D721Med (cell line): ENCODE measurements around the gene CHRNB1.

Source experiments
- DNase-seq: peaks from one replicate; pipeline ENCODE4 v3.0.0; 2011; ENCODE audit warnings: low spot score; ENCODE audit not compliant: insufficient read length
- FAIRE-seq: peaks from 2 replicates; lab custom pipeline; 2011; peaks lifted over from hg19 to GRCh38; lab: Jason Lieb, UNC
- TF ChIP-seq, protein P1 (sequence below): IDR thresholded peaks from 2 replicates; pipeline ENCODE4 v1.5.1; 2012; ENCODE audit warnings: mild to moderate bottlenecking, control low read depth; ENCODE audit not compliant: insufficient read depth; ENCODE audit errors: missing control alignments

Gene CHRNB1

DNA sequence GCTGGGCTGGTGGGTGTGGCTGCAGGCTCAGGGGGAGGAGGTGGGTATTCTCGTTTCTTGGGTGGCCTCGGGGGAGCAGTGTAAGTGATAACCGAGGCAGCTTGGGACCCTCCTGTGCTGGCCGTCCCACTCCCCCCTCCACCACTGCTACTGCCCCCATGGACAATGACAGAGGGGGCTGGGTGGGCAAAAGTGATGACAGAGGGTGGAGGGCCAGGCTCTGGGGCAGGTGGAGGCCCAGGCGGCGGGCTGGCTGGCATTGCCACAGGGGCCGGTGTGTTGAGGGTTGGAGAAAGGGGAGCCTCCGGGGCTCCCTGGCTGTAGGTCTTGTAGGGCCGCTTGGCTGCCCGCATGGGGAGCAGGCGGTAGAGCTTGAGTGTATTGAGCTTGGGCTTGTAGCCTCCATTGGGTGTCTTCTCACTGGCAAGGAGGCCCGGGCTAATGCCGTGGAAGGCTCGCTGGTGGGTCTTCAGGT is 18.5 kb downstream of the CHRNB1 start:
- TF ChIP-seq, protein P1, sequence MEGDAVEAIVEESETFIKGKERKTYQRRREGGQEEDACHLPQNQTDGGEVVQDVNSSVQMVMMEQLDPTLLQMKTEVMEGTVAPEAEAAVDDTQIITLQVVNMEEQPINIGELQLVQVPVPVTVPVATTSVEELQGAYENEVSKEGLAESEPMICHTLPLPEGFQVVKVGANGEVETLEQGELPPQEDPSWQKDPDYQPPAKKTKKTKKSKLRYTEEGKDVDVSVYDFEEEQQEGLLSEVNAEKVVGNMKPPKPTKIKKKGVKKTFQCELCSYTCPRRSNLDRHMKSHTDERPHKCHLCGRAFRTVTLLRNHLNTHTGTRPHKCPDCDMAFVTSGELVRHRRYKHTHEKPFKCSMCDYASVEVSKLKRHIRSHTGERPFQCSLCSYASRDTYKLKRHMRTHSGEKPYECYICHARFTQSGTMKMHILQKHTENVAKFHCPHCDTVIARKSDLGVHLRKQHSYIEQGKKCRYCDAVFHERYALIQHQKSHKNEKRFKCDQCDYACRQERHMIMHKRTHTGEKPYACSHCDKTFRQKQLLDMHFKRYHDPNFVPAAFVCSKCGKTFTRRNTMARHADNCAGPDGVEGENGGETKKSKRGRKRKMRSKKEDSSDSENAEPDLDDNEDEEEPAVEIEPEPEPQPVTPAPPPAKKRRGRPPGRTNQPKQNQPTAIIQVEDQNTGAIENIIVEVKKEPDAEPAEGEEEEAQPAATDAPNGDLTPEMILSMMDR: no peak
- FAIRE-seq (no peak), DNase-seq (no peak)

DNA sequence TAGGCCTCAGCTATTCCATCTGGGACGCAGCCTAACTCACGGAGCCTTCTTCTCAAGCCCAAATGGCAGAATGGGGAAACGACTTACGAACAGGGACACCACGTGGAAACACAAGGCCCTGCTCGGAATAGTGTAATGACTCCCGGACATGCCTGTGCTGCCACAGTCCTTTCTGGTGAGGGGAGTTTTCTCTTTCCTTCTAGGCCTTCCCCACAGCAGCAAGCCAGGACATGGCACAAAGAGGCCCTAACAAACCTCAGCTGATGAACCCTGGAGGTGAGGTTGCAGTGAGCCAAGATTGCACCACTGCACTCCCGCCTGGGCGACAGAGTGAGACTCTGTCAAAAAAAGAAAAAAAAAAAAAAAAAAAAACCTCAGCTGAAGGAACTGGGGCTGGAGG is 19.2 kb downstream of the CHRNB1 start:
- TF ChIP-seq, protein P1: no peak
- FAIRE-seq (no peak), DNase-seq (no peak)

DNA sequence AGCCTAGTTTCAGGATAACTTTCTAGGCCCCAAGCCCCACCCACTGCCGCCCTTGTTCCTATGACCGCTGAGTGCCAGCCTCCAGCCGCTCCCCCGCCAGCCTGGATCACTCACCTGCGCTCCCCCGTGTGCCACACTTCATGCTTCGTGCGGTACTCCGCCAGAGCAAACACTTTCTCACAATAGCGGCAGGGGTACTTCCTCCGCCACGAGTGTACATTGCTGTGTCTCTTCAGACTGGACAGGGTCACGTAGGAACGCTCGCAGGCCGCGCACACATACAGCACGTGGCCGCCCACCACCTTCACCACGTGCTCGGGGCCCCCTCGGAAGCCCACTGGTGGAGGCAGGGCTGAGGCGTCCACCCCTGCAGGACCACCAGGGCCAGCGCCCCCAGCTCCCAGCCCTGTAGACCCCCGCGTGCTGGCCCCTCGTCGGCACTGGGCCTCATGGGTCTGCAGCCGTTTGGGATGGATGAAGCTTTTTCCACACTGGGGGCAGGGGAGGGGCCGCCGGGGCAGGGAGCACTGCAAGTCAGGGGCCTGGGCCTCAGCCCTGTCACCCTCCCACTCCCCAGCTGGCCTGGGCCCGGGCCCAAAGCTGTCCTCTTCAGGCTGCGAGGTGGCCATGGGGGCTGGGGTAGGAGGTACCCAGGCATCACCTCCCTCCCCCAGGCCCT is 20.9 kb downstream of the CHRNB1 start:
- FAIRE-seq: no peak
- TF ChIP-seq, protein P1: no peak
- no peak for DNase-seq

DNA sequence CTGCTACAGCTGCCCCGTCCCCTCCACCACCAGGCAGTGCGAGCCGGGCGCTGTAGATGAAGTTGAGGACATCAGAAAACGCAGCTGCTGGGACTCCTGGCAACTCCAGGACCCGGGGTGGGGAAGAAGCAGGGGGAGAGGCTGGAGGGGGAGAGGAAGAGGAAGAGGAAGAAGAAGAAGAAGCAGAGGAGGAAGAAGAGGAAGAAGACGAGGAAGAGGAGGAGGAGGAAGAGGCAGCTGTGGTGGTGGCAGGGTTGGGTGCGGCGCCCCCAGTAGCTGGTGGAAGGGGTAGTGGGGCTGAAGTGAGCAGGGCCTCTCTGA is 21.4 kb downstream of the CHRNB1 start:
- DNase-seq (no peak), FAIRE-seq (no peak)
- TF ChIP-seq, protein P1: no peak

DNA sequence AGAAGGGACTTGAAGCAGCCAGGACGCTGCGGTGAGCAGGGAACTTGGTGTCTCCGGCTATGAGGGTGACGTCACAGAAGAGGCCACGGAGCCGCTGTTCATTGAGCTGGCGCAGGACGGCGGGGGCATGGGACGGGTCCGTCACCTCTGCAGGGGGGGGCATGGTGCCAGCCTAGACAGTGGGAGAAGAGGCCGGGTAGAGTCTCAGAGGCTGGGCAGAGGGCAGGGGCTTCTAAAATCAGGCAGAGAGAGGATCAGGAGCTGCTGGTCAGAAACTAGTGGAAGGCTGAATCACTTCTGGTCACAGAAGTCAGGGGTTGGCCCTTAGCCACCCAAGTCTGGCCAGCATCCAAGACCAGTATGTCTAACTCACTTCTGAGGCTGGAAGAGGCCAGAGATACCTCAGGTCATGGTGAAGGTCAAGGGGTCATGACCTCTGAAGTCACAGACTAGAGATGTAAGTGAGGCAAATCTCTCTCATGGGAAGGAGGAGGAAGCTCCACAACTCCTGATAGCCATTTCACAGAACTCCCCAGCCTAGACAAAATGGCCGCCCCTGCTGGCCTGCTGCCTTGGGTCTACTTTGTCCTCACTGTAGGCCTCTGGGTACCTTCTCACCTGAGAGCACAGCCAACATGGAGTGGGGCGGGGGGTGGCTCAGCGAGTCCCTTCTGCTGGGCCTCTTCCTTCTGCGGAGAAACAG is 21.9 kb downstream of the CHRNB1 start:
- DNase-seq (no peak), FAIRE-seq (no peak)
- TF ChIP-seq, protein P1: no peak

DNA sequence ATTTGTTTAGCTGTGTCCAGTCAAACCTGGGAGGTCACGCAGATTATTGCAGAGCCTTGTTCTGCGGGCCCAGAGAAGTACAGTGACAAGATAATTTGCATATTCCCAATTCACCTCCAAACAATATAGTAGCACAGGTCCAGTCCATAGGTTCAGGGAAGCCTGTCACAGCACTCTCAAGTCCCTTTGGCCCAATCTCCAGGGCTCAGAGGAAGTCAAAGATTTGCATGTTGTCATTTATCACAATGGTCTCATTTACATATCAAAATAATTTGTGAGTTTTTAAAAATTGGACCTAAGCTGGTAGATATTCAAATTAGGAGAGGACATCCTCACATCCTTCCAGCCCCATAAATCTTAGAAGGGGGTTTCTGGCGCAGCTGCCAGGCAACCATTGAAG is 22.6 kb downstream of the CHRNB1 start:
- FAIRE-seq (no peak), DNase-seq (no peak)
- TF ChIP-seq, protein P1: no peak

DNA sequence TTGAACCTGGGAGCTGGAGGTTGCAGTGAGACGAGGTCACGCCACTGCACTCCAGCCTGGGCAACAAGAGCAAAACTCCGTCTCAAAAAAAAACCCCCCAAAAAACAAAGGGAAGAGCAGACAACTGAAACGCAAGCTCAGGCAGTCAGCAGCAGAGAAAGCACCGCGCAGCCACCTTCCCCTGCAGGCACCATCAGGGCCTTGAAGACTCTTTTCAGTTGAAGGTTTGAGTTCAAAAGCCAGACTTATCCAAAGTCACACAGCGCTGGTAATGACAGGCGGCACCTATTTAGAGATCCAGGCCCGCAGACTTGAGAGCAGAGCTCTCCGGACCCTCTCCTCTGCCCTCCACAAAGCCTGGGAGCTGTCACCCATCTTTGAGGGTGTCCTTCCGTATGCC is 23.4 kb downstream of the CHRNB1 start:
- TF ChIP-seq, protein P1: no peak
- DNase-seq (no peak), FAIRE-seq (no peak)
